Large intestine (tissue), 3 donors: Measurements from ENCODE around the gene CAMK2D. TPM values are rescaled to one million over a fixed set of nuclear protein-coding genes. Genes with fewer than 3 reads are reported as not detected.

Source experiments
- DNase-seq, 2 donors: peaks; one replicate each; pipeline versions ENCODE4 v3.0.0 to v3.0.0-alpha.2; 2013
- H3K27ac ChIP-seq: one replicate; pipeline ENCODE4 v1.5.1; 2013; ENCODE audit warnings: low read length
- H3K27me3 ChIP-seq: 2 replicates; pipeline ENCODE4 v1.6.1; 2013; ENCODE audit warnings: low read length; ENCODE audit not compliant: control insufficient read depth, insufficient read depth
- H3K36me3 ChIP-seq: 2 replicates; pipeline ENCODE4 v1.6.1; 2013; ENCODE audit warnings: low read length; ENCODE audit not compliant: control insufficient read depth, insufficient read depth
- H3K4me1 ChIP-seq: one replicate; pipeline ENCODE4 v1.6.1; 2013; ENCODE audit warnings: low read length; ENCODE audit not compliant: control insufficient read depth, insufficient read depth
- H3K4me3 ChIP-seq: one replicate; pipeline ENCODE4 v1.5.1; 2013; ENCODE audit warnings: low read length
- H3K9me3 ChIP-seq: one replicate; pipeline ENCODE4 v1.6.1; 2013; ENCODE audit warnings: mild to moderate bottlenecking, low read depth, low read length, moderate library complexity; ENCODE audit not compliant: control insufficient read depth
- WGBS: methylation state at CpG from one replicate; pipeline ENCODE4 v1.1.5; 2013; ENCODE audit warnings: low lambda C conversion rate; ENCODE audit not compliant: insufficient coverage; 5-methylcytosine and 5-hydroxymethylcytosine counted together
- polyA plus RNA-seq: library from polyadenylated mRNA; unstranded; fragments of 120-200 nt; gene quantifications from one replicate; pipeline ENCODE4 v1.2.1, GENCODE V29; 2013

The CAMK2D gene
- polyA plus RNA-seq, 1 donor: 67.7 TPM

- Histone ChIP-seq H3K9me3 (no peaks in the 10 kb centered on the region), H3K27ac (no peak overlapping the region), H3K36me3 (no peaks in the 10 kb centered on the region), H3K4me1 (peaks cover 19% of the 10 kb centered on the region), H3K4me3 (no peak overlapping the region), H3K27me3 (no peaks in the 10 kb centered on the region)
- WGBS: 71% methylated on average over 1 of the region's 4 CpGs
- DNase-seq: no peak
Observed at GRCh38 chr4:113409181-113409580, 352.4 kb downstream of the CAMK2D start.

DNA sequence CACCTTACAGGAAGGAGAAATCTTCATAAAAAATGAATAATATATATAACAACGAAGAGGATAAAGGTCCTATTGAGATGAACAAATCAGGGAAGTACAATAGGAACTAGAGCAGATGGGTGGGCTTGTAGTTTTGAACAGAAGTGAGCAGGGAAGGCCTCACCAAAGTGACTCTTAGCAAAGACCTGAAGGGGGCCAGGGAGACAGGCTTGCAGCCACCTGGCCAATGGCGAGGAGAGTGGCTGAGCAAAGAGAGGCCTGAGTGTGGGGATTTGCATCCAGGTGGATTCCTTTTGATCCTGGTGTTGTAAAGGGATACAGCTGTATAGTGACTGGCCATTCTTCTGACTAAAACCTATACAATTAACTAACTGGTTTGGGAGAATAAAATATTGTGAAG lies 354.1 kb downstream of the CAMK2D start:
- Histone ChIP-seq H3K36me3 (no peaks in the 10 kb centered on the region), H3K27me3 (no peaks in the 10 kb centered on the region), H3K9me3 (no peaks in the 10 kb centered on the region), H3K4me3 (no peak overlapping the region), H3K27ac (no peak overlapping the region), H3K4me1 (peaks cover 26% of the 10 kb centered on the region)
- no peak for DNase-seq
- WGBS: 100% methylated on average over 1 of the region's 2 CpGs

- Histone ChIP-seq H3K4me3 (no peak overlapping the region), H3K9me3 (no peaks in the 10 kb centered on the region), H3K4me1 (peaks cover 26% of the 10 kb centered on the region), H3K36me3 (no peaks in the 10 kb centered on the region), H3K27me3 (no peaks in the 10 kb centered on the region), H3K27ac (no peak overlapping the region)
- WGBS: no CpG with 5 or more reads among the region's 7 CpGs
- DNase-seq: no peak
Observed at GRCh38 chr4:113406723-113407016, 354.9 kb downstream of the CAMK2D start.

DNA sequence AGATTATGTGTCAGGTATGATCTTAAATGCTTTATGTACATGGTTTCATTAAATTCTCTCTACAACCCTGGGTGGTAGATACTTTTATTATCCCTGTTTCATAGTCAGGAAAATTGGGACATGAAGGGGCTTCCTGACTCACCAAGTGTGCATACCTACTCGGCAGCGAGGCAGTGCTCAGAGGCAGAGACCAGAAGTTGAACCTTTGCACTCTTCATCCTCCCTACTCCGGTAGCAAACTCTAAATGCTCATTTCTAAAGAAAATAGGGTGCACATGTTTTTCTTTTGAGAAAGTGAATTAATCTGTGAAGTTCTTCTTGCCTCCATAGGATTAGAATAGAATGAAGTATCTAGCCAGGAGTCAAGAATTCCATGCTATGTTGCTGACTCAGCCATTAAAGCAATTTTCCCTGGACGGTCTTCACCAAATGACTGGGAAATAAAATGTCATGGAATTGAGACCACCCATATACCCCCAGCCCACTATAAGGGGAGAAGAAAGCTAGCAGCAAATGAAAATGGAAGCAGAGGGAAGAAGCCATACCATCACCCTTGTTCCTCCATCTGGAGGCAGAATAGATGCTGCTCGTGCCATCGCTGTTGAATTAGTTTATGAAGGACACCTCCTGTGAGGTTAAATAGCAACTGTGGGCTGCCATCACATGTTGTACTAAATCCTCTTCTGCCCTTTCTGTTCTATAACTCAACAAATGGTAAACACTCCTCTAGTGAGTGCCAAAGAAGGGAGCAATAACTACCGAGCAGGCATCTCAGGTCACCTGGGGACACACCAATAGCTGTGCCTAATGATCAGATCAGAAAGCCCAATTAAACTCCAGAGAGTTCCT lies 355.4 kb downstream of the CAMK2D start:
- H3K27me3 ChIP-seq: no peaks in the 10 kb centered on the region
- peaks cover 26% of the 10 kb centered on the region for H3K4me1 ChIP-seq
- peak overlapping the region; percentile 92 for H3K27ac ChIP-seq
- WGBS: no CpG with 5 or more reads among the region's 7 CpGs
- no peak for DNase-seq
- H3K4me3 ChIP-seq: no peak overlapping the region
- no peaks in the 10 kb centered on the region for H3K9me3 ChIP-seq
- no peaks in the 10 kb centered on the region for H3K36me3 ChIP-seq

- no CpG with 5 or more reads among the region's 2 CpGs for WGBS
- DNase-seq: no peak
- Histone ChIP-seq H3K9me3 (no peaks in the 10 kb centered on the region), H3K4me3 (no peak overlapping the region), H3K36me3 (no peaks in the 10 kb centered on the region), H3K27ac (peak overlapping the region; percentile 92), H3K4me1 (peaks cover 26% of the 10 kb centered on the region), H3K27me3 (no peaks in the 10 kb centered on the region)
Observed at GRCh38 chr4:113404841-113405240, 356.7 kb downstream of the CAMK2D start.

DNA sequence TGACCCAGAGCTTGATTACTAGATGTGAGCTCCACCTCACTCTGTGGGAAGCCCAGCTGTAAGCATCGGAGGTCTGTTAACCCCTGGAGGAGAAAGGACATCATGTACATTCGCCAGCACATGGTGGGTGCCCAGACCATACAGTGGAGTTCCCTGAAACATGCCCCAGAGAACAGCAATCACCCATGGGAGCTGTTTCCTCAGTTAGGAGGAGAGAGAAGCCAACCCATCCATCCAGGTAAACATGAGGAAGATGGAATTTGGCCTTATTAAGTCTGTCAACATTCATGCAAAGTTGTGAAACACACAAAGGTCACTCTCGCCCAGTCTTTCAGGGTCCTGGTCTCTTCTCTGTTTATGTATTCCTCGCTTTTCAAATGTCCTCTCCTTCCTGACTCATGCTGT lies 357.4 kb downstream of the CAMK2D start:
- peak; percentile 75 to 90 for DNase-seq
- 7% methylated on average over 2 of the region's 4 CpGs for WGBS
- no peaks in the 10 kb centered on the region for H3K27me3 ChIP-seq
- peak overlapping the region; percentile 92 for H3K27ac ChIP-seq
- H3K9me3 ChIP-seq: no peaks in the 10 kb centered on the region
- H3K4me3 ChIP-seq: no peak overlapping the region
- H3K4me1 ChIP-seq: peaks cover 26% of the 10 kb centered on the region
- no peaks in the 10 kb centered on the region for H3K36me3 ChIP-seq

Other genes starting within 250 kb of the CAMK2D start
- 11.3 TPM for gene ARSJ, start 217.9 kb upstream of the CAMK2D start, polyA plus RNA-seq